NAMALWA (cell line): ENCODE data around the gene ZMYM4.
"Not testable (repeated sequence)": the region's sequence is repeated elsewhere in the genome, so short reads cannot be mapped to it uniquely, and the experiment has no call there.

ENCODE experiments used
- DNase-seq: peaks from one replicate; pipeline ENCODE4 v3.0.0-alpha.2; 2015; ENCODE audit warnings: low spot score

Gene ZMYM4

DNA sequence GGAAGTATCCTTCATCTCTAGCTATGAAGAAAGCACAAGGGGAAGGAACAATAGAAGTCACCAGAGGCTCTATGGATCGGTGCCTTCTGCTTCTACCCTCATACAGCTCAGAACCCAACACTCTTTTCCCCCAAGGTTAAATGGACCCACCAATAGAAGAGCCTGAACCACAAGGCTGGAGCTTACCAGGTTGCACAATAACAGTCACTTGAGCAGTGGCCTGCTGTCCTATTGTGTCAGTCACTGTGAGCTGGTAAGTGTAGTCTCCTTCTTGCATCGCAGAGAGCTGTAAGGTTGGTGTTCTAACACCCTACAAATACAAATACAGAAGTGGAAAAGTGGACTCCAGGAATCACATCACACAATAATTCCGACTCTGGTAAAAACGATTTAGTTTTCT lies 185.7 kb downstream of the ZMYM4 start:
- no peak for DNase-seq

DNA sequence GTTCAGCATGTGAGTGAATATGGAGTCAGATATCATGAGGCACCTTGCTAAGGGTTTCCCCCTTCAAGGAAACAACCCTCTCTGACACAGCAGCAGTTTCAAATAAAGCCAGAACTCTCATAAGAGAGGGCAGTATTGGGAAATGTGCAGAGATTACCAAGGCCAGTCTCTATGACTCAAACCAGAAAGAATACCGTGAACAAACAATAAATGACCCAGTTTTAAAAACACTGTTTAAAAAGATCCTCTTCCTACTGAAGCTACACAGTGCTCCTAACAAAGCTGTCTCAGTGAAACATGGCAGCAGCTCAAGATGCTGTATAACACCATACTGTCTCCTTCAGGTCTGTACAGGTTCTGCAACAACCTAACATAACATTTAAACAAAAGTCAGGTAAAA lies 186.1 kb downstream of the ZMYM4 start:
- DNase-seq, result no peak

DNA sequence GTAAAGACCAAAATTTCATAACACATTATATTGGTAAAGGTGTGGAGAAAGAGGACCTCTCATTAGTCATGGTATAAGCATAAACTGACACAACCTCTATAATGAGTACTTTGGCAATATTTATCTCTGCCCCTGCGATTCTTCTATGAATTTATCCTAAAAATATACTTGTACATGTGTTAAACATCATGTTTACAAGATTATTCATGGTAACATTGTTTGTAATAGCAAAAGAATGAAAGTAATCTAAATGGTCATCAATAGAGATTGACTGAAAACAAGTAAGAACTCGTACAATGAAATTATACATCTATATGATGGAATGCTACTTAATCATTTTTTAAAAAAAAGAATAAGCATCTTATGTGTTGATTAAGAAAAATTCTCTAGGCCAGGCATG lies 192.3 kb downstream of the ZMYM4 start:
- DNase-seq, result no peak

DNA sequence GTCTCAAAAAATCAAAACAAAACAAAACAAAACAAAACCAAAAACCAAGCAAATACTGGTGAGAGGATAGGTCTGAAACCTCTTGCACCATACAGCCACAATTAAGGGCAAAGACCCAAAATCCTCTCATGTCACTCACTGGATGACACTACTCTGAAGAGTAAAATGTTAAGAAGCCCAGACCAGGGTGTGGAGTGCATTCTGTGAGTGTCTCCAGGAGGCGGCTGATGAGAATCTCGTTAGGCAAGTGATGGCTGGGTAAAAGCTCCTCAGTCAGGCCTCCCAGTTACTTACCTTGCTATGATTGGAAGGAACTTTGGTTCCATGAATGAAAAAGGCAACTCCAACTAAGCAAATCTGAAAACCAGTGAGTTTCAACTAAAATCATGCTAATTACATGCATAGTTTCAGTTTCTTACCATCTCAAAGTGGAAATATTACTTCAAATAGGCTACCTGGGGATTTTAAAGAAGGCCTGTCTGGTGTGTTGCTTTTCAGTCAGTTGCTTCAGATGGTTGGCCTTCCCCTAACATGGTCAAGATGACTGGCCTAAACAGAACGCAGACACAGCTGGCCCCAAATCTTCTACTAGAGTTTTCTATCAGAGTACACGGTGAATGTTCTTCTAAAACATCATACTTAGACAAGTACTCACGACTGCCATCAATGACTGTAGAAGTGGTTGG lies 193.6 kb downstream of the ZMYM4 start:
- no peak for DNase-seq

DNA sequence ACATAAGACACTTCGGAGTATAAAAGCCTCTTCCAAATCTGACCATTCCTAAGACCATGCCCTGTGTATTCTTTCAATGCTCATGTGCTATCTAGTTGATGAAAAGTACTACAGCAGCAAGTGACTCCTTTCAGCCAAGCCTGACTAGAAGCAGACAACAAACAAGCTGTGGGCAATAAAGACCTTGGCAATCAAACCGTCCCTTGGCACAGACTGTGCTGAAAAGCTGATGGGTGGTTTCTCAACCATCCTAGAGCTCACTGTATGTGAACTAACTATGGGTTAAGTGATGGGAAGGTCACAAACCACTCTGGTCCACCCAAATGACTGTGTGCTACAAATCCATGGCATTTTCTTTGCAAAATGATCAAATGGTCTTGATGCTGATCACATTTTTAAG lies 194.7 kb downstream of the ZMYM4 start:
- no peak for DNase-seq

DNA sequence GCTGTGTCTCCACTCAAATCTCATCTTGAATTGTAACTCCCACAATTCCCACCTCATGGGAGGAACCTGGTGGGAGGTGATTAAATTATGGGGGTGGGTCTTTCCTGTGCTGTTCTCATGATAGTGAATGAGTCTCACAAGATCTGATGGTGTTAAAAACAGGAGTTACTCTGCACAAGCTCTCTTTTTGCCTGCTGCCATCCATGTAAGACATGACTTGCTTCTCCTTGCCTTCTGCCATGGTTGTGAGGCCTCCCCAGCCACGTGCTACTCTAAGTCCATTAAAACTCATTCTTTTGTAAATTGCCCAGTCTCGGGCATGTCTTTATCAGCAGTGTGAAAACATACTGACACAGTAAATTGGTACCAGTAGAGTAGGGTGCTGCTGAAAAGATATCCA lies 195.2 kb downstream of the ZMYM4 start:
- not testable (repeated sequence) for DNase-seq

DNA sequence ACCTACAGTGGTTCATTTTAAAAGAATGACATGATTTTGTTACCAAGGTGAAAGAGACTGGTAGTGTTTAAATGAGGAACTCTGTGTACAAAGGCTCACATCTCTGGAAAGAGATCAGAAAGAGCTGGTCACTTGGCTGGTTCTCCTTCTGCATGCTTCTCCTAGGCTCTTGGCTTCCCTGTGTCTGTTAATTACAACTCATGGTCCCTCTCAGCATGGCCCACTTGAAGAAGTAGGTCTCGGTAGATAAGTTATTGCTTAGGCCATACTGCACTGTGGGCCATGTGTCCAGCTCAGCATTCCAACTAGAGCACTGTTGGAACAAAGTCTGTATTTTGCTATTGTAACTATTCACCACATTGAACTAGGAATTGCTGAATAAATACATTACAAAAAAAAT lies 197.6 kb downstream of the ZMYM4 start:
- DNase-seq, result no peak

DNA sequence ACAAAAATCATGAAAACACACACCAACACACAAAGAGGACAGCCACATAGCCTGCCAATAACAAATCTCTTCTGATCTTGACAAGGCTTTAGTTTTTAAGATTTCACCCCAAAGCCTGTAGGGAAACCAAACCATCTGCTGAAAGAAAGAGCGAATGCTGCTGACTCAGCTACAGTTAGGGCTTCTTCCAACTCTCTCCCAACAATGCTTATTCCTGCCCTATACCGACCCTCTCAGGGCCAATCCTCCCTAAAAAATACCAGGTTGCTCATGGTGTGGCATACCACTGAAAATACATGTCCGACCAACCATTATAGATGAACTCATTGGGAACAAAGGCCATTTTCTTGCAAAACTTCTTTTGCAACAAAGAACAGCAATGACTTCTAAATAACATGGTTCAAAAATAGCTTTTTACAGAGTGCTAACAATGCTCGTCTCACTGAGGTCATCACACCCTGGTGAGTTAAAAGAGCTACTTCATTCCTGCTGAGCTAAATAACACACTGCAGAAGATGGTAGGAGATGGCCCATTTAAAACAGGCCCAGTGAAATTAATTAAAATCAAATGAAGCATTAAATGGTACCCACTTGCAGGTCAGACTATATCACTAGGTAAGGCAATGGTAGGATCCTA lies 202.6 kb downstream of the ZMYM4 start:
- no peak for DNase-seq
